Adipocyte (in vitro differentiated cells): ENCODE measurements around the gene FER.

Source experiments
- DNase-seq: peaks from one replicate; pipeline ENCODE4 v3.0.0-alpha.2; 2015; ENCODE audit warnings: low read depth
- H3K27me3 ChIP-seq: replicated peaks from 2 replicates; pipeline ENCODE4 v1.7.0; 2013; ENCODE audit warnings: mild to moderate bottlenecking, low read length, moderate library complexity; ENCODE audit not compliant: control insufficient read depth, insufficient read depth
- H3K36me3 ChIP-seq: 2 replicates; pipeline ENCODE4 v1.7.0; 2013; ENCODE audit warnings: low read length, mild to moderate bottlenecking, moderate library complexity; ENCODE audit not compliant: control insufficient read depth, insufficient read depth, severe bottlenecking
- H3K4me1 ChIP-seq: 2 replicates; pipeline ENCODE4 v1.7.0; 2013; ENCODE audit warnings: mild to moderate bottlenecking, low read length, moderate library complexity; ENCODE audit not compliant: control insufficient read depth, insufficient read depth
- H3K4me3 ChIP-seq: 2 replicates; pipeline ENCODE4 v1.7.0; 2013; ENCODE audit warnings: mild to moderate bottlenecking, low read length, moderate library complexity
- H3K9ac ChIP-seq: 2 replicates; pipeline ENCODE4 v1.7.0; 2013; ENCODE audit warnings: mild to moderate bottlenecking, low read length, moderate library complexity
- H3K9me3 ChIP-seq: 2 replicates; pipeline ENCODE4 v1.7.0; 2013; ENCODE audit warnings: mild to moderate bottlenecking, low read length, moderate library complexity; ENCODE audit not compliant: control insufficient read depth

Gene FER

DNA sequence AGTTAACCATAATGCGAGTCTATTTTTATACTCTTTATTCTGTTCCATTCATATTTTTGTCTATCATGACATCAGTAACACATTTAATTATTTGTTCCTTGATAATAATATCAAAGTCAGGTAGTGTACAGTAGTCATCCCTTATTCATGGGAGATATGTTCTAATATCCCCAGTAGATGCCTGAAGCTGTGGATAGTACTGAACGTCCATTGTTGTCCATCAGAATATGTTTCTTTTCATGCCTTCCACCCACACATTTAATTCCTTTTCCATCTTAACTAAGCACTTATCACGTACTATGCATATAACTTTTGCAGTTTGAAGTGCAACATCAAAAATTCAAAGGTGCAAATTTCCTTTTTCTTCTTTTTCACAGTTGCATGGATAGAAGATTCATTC is 53.6 kb downstream of the FER start:
- H3K4me3 ChIP-seq, result no peak overlapping the region
- no peaks in the 10 kb centered on the region for H3K36me3 ChIP-seq
- H3K4me1 ChIP-seq, result peaks cover 13% of the 10 kb centered on the region

DNA sequence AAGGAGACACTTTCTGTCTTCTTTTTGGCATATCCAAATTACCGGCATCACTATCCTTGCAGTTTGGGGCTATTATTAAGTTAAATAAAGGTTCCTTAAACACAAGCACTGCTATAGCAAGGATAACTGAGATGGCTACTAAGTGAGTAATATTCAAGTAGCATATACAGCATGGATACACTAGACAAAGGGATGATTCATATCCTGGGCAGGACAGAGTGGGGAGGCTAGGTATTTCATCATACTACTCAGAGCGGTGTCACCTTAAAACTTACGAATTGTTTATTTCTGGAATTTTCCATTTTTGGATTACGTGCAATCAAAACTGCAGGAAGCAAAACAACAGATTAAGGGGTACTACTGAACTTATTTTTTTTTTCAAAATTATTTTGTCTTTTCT is 54.1 kb downstream of the FER start:
- Histone ChIP-seq H3K4me3 (no peak overlapping the region), H3K9ac (no peak overlapping the region), H3K36me3 (no peaks in the 10 kb centered on the region), H3K4me1 (peaks cover 13% of the 10 kb centered on the region), H3K9me3 (peaks cover 12% of the 10 kb centered on the region), H3K27me3 (no peaks in the 10 kb centered on the region)
- DNase-seq, result peak; percentile 84

More for the DNA sequence above, 53.6 kb downstream of the FER start:
- Histone ChIP-seq H3K9ac (no peak overlapping the region), H3K9me3 (peaks cover 12% of the 10 kb centered on the region), H3K27me3 (no peaks in the 10 kb centered on the region)
- no peak for DNase-seq

DNA sequence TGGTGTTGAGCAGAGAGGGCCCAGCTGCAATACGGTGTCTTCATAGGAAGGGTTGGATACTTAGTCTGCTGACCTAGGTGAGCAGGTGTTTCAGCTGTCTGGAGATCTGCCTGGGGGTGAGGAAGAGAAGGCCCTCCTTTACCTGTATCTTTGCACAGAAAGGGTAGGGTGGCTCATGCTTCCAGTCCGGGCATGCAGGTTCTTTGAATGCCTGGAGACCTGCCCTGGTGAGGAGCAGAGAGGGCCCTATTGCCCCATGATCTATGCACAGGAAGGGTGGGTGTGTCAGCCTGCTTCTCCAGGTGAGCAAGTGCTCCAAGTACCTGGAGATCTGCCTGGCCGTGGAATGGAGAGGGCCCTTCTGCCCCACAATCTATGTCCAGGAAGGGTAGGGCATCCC is 63.0 kb downstream of the FER start:
- DNase-seq, result no peak
- no peak overlapping the region for H3K9ac ChIP-seq
- H3K27me3 ChIP-seq, result no peaks in the 10 kb centered on the region
- H3K9me3 ChIP-seq, result no peaks in the 10 kb centered on the region
- H3K36me3 ChIP-seq, result no peaks in the 10 kb centered on the region
- no peak overlapping the region for H3K4me3 ChIP-seq
- peaks cover 18% of the 10 kb centered on the region for H3K4me1 ChIP-seq

DNA sequence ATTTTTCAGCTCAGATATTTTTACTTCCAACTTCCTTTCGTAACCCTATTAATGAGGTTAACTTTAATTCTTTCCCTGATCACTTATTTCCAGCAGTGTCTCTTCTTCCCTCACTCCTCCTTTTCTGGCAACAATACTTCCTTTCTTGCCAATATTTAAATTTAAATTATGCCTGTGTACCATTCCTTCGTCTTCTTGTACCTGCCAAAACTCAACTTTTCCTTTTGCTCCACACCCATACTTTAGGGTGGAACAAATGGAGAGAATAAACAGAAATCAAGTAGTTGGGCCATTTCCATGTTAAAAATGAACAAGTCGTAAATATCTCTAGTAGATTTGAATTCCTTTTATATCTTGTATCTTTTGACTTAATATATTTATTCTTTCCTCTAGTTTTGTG is 66.0 kb downstream of the FER start:
- H3K4me3 ChIP-seq, result peak overlapping the region; percentile 68

DNA sequence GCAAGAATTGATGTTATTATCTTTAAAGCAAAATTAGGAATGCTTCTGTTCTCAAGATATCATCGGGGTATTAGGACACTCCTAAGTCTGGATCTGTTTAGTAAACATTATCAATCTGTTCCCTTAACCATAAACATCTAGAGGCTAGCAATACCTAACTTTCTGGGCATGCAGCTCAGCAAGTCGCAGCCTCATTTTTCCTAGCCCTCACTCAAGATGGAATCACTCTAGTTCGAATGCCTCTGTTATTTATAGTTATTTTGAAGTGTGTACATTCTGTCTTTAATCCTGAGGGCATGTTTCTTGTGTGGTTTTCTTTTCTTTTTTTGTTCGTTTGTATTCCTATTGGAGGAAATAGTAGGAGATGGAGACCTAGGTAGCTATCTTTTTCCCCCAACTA is 66.9 kb downstream of the FER start:
- Histone ChIP-seq H3K4me3 (peak overlapping the region; percentile 68), H3K27me3 (no peaks in the 10 kb centered on the region), H3K9ac (peak overlapping the region; percentile 36), H3K4me1 (peaks cover 18% of the 10 kb centered on the region), H3K36me3 (no peaks in the 10 kb centered on the region), H3K9me3 (no peaks in the 10 kb centered on the region)
- DNase-seq, result no peak

More for the DNA sequence above, 66.0 kb downstream of the FER start:
- Histone ChIP-seq H3K27me3 (no peaks in the 10 kb centered on the region), H3K9me3 (no peaks in the 10 kb centered on the region), H3K9ac (no peak overlapping the region), H3K36me3 (no peaks in the 10 kb centered on the region), H3K4me1 (peaks cover 18% of the 10 kb centered on the region)
- no peak for DNase-seq

DNA sequence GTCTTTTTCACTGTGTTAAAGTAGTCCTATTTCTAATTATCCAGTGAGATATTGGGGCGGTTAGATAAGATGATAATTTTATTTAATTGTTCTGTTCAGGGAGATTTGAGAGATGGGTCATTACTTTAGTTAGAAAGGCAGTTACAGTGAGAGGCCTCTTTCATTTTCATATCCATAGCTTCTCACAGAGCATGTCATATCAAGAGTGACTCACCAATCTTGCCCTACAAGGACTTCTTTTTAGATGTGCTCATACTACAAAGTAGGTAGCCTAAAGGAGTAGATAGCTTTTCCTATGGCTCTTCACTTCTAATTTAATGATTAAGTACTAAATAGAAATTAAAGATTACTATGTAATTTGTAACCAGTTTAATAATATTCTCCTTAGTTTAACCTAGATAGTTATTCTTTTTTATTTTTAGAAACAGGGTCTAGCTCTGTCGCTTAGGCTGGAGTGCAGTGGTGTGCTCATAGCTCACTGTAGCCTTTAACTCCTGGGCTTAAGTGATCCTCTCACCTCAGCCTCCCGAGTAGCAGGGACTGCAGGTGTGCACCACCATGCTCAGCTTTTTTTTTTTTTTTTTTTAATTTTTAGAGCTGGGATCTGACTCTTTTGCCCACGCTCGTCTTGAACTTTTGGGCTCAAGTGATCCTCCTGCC is 71.0 kb downstream of the FER start:
- H3K9me3 ChIP-seq, result no peaks in the 10 kb centered on the region
- no peaks in the 10 kb centered on the region for H3K36me3 ChIP-seq
- DNase-seq, result peak; percentile 50
- no peak overlapping the region for H3K9ac ChIP-seq
- peaks cover 10% of the 10 kb centered on the region for H3K4me1 ChIP-seq
- no peaks in the 10 kb centered on the region for H3K27me3 ChIP-seq
- no peak overlapping the region for H3K4me3 ChIP-seq

DNA sequence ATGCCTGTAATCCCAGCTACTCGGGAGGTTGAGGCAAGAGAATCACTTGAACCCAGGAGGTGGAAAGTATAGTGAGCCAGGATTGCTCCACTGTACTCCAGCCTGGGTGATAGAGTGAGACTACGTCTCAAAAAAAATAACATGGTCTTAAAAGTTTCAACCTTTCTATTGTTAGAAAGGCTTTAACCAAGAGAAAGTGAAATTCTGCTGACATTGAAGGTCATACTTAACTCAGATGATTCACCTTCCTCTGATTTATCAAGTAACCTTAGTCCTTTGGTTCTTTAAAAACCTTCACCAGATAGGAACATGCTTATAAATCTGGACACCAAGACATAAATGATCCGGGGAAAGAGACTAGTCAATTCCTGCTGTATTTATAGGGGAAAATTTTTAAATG is 73.3 kb downstream of the FER start:
- H3K27me3 ChIP-seq, result no peaks in the 10 kb centered on the region
- no peaks in the 10 kb centered on the region for H3K4me1 ChIP-seq
- H3K4me3 ChIP-seq, result no peak overlapping the region
- H3K9ac ChIP-seq, result no peak overlapping the region
- no peaks in the 10 kb centered on the region for H3K9me3 ChIP-seq
- H3K36me3 ChIP-seq, result no peaks in the 10 kb centered on the region
- no peak for DNase-seq

DNA sequence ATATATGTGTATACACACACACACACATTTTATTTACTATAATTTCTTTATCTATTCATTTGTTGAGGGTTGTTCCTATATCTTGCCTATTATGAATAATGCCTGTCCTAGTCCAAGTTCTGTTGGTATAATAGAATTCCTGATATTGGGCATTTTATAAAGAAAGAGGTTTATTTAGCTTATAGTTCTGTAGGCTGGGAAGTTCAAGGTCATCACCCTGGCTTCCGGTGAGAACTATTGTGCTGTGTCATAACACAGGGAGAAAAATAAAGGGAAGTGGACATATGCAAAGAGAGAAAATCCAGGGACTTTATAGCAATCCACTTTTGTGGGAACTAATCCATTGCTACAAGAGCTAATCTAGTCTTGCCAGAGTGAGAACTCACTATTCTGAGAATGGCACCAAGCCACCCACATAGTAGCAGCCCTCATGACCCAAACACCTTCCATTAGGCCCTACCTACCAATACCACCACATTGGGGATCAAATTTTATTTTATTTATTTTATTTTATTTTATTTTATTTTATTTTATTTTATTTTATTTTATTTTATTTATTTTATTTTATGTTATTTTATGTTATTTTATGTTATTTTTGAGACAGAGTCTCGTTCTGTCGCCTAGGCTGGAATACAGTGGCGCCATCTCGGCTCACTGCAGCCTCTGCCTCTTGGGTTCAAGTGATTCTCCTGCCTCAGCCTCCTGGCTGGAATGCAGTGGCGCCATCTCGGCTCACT is 74.7 kb downstream of the FER start:
- H3K4me1 ChIP-seq, result no peaks in the 10 kb centered on the region
- H3K9me3 ChIP-seq, result no peaks in the 10 kb centered on the region
- H3K9ac ChIP-seq, result no peak overlapping the region
- no peaks in the 10 kb centered on the region for H3K36me3 ChIP-seq
- H3K27me3 ChIP-seq, result no peaks in the 10 kb centered on the region
- no peak for DNase-seq
- H3K4me3 ChIP-seq, result no peak overlapping the region

DNA sequence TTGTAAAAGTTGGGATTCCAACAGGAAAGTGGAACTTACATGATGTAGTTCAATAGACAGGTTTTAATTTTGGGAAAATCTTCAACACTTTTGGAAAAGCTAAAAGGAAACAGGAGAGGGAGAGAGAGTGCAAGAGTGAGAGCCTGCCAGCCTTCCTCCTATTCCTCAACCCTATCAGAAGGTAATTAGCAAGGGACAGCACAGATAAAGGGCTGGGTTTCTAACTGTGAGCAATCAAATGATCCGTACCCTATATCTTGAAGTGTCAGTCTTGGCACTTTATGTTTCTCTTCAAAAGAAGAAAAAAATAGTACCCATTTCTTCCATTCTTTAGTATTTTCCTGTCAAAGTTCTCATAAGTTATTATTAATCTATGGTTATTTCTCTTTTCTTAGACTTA is 79.4 kb downstream of the FER start:
- no peaks in the 10 kb centered on the region for H3K36me3 ChIP-seq
- H3K4me3 ChIP-seq, result no peak overlapping the region
- no peaks in the 10 kb centered on the region for H3K9me3 ChIP-seq
- no peak for DNase-seq
- H3K27me3 ChIP-seq, result no peaks in the 10 kb centered on the region
- no peak overlapping the region for H3K9ac ChIP-seq
- H3K4me1 ChIP-seq, result no peaks in the 10 kb centered on the region

DNA sequence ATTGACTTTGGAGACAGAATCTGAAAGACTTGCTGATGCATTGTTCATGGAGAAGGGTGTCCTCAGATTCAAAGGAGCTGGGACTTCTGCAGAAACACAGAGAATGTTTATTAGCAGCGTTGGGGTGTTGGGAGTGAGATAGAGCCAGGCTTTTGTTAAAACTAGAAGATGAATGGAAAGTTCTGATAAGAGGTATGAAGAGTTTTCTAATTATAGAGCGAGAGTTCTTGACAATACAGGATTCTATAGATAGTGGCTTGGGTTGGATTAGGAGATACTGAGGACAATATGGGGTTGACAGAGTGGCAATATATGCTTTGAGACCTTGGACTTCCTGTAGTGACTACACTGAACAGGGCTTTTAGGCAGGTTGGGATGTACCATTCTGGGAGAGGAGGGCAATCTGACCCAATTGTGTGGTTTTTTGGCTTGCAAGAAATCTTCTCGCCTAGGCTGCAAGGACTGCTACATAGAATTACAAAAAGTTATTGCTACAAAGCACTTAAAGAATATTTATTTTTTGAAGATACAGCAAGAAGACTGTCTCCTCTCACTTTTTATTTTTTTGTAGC is 83.1 kb downstream of the FER start:
- no peak overlapping the region for H3K9ac ChIP-seq
- no peak overlapping the region for H3K4me3 ChIP-seq
- H3K9me3 ChIP-seq, result no peaks in the 10 kb centered on the region
- DNase-seq, result no peak
- H3K36me3 ChIP-seq, result no peaks in the 10 kb centered on the region
- H3K4me1 ChIP-seq, result peaks cover 4% of the 10 kb centered on the region
- H3K27me3 ChIP-seq, result no peaks in the 10 kb centered on the region

DNA sequence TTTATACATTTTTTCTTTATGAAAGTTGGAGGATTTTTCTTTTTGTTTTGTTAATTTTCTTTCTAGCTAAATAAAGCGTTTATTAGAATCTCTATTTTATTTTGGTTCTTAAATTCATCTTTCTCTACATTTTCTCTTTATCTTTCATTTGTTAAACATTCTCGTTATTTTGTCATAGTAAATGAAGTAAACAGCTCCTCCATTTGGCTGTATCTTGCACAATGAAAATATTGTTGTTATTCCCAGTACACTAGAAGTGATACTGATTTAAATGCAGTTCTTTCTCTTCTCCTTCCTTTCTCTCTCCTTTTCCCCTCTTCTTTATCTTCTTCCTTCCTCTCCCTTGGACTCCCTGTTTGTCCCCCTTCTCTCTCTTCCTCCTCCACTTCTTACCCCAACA is 88.8 kb downstream of the FER start:
- Histone ChIP-seq H3K9me3 (no peaks in the 10 kb centered on the region), H3K36me3 (peaks cover 12% of the 10 kb centered on the region), H3K27me3 (no peaks in the 10 kb centered on the region), H3K4me3 (no peak overlapping the region), H3K9ac (no peak overlapping the region), H3K4me1 (peaks cover 9% of the 10 kb centered on the region)
- DNase-seq, result no peak
